ENCODE results near the gene HOGA1.
A peak's percentile ranks its signal among the peaks of the same experiment; 100 is the strongest.
"Not testable (repeated sequence)": the region's sequence is repeated elsewhere in the genome, so short reads cannot be mapped to it uniquely, and the experiment has no call there.

The HOGA1 gene

GRCh38 chr10:97611473-97611872, 27.3 kb downstream of the HOGA1 start:
- no peak for DNase-seq (ENCODE audit: low read depth)

- DNase-seq (ENCODE audit: low read depth), result no peak
Observed at GRCh38 chr10:97612386-97612785, 28.2 kb downstream of the HOGA1 start.

- DNase-seq (ENCODE audit: low read depth), result no peak
Observed at GRCh38 chr10:97618285-97618684, 34.1 kb downstream of the HOGA1 start.

- DNase-seq (ENCODE audit: low read depth), result no peak
Observed at GRCh38 chr10:97618733-97619132, 34.5 kb downstream of the HOGA1 start.

GRCh38 chr10:97623277-97623676, 39.1 kb downstream of the HOGA1 start:
- no peak for DNase-seq (ENCODE audit: low read depth)

- DNase-seq (ENCODE audit: low read depth), result no peak
Observed at GRCh38 chr10:97627731-97628130, 43.5 kb downstream of the HOGA1 start.

GRCh38 chr10:97628228-97628627, 44.0 kb downstream of the HOGA1 start:
- no peak for DNase-seq (ENCODE audit: low read depth)

GRCh38 chr10:97629289-97629688, 45.1 kb downstream of the HOGA1 start:
- no peak for DNase-seq (ENCODE audit: low read depth)

- DNase-seq (ENCODE audit: low read depth), result no peak
Observed at GRCh38 chr10:97631098-97631497, 46.9 kb downstream of the HOGA1 start.

- DNase-seq (ENCODE audit: low read depth), result peak; percentile 84
Observed at GRCh38 chr10:97632949-97633884, 49.0 kb downstream of the HOGA1 start, which contains the start of gene MORN4. MORN4 (minus strand) TSS chr10:97633500; CDS start chr10:97619653, 13,847 bp downstream.

GRCh38 chr10:97633921-97634320, 49.7 kb downstream of the HOGA1 start:
- DNase-seq (ENCODE audit: low read depth), result no peak

GRCh38 chr10:97635577-97635976, 51.4 kb downstream of the HOGA1 start:
- no peak for DNase-seq (ENCODE audit: low read depth)

GRCh38 chr10:97639090-97639489, 54.9 kb downstream of the HOGA1 start:
- not testable (repeated sequence) for DNase-seq (ENCODE audit: low read depth)

GRCh38 chr10:97640174-97640867, 56.1 kb downstream of the HOGA1 start, which contains the start of gene PI4K2A:
PI4K2A (plus strand) TSS chr10:97640671; CDS start chr10:97640743, 72 bp downstream.
- peak; percentile 99 for DNase-seq (ENCODE audit: low read depth)

- peak; percentile 7 for DNase-seq (ENCODE audit: low read depth)
Observed at GRCh38 chr10:97640868-97641811, 57.0 kb downstream of the HOGA1 start.

- not testable (repeated sequence) for DNase-seq (ENCODE audit: low read depth)
Observed at GRCh38 chr10:97642471-97643159, 58.4 kb downstream of the HOGA1 start.

- no peak for DNase-seq (ENCODE audit: low read depth)
Observed at GRCh38 chr10:97643441-97643985, 59.3 kb downstream of the HOGA1 start.

- no peak for DNase-seq (ENCODE audit: low read depth)
Observed at GRCh38 chr10:97644936-97645335, 60.7 kb downstream of the HOGA1 start.

- DNase-seq (ENCODE audit: low read depth), result no peak
Observed at GRCh38 chr10:97647556-97647955, 63.4 kb downstream of the HOGA1 start.

- peak; percentile 9 for DNase-seq (ENCODE audit: low read depth)
Observed at GRCh38 chr10:97648562-97649404, 64.6 kb downstream of the HOGA1 start.

Data from activated T-helper 9 cell treated with anti-CD3 and anti-CD28 coated beads, Interleukin-2, amount 50 U/mL, for 16 hours (primary cell).